ENCODE data around the gene EGLN1.

The EGLN1 gene

DNA sequence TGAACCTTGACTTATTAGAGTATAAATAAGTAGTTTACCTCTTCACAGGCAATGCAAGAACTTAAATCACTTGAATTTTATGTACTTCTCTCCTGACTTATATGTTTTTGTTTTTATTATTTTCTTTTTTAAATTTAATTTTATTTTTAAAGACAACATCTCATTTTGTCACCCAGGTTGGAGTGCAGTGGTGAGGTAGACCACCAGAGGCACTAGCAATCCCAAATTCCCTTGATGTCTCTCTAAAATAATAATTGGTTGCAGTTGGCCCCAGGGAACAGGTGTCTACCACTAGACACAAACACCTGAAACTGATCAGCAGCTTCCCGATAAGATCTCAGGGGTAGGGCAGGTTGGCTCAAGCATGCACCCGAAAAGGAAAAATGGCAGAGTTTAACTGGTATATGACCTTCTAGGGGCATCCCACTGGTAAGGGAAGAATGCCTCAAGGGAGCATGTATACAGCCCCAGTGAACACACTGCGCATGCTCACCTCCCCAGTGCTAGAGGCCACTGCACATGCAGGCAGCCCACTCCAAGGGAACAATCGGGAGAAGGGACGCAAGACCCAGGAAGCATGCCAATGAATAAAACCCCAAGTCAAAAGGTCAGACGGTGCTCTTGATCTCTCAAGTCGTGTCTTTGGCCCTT is 99.1 kb downstream of the EGLN1 start:
- no peak for DNase-seq

DNA sequence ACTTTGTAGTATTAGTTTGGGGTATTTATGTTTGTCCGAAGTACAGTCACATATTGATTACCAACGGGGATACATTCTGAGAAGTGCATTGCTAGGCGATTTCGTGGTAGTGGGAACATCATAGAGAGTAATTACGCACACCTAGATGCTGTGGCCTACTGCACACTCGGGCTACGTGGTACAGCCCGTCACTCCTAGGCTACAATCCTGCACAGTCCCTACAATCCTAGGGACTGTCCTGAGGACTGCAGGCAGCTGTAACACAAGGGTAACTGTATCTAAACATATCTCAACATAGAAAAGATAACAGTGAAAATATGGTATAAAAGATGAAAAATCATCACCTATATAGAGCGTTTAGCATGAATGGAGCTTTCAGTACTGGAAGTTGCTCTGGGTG is 103.0 kb downstream of the EGLN1 start:
- no peak for DNase-seq

DNA sequence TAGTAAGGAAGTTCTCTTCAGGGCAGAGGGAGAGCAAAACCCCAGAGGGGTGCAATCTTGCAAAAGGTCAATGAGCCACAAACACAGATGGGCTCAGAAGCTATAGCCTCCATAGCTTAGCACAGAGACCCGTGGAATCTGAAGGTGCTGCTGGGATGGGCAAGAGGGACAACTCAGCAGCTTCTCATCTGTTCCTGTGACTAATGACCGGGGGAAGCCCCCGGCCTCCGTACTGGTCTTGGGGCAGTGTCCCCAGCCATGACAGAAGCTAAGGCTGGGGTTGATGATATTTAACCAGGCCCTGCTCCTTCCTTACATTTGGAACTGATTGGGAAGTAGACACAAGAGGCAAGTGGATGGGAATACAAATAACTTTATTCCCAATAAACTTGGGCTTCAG is 103.5 kb downstream of the EGLN1 start:
- DNase-seq = no peak

DNA sequence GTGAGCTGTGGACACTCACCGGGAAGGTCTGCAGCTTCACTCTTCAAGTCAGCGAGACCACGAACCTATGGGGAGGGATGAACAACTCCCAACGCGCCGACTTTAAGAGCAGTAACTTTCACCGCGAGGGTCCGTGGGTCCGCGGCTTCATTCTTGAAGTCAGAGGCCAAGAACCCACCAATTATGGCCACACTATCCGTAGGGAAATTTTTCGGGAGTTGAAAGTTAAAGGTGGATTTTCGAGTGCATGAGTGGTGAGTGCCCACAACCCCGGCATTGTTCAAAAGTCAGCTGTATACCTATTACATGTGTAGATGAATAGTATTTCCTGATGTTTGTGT is 104.1 kb downstream of the EGLN1 start:
- DNase-seq = no peak

DNA sequence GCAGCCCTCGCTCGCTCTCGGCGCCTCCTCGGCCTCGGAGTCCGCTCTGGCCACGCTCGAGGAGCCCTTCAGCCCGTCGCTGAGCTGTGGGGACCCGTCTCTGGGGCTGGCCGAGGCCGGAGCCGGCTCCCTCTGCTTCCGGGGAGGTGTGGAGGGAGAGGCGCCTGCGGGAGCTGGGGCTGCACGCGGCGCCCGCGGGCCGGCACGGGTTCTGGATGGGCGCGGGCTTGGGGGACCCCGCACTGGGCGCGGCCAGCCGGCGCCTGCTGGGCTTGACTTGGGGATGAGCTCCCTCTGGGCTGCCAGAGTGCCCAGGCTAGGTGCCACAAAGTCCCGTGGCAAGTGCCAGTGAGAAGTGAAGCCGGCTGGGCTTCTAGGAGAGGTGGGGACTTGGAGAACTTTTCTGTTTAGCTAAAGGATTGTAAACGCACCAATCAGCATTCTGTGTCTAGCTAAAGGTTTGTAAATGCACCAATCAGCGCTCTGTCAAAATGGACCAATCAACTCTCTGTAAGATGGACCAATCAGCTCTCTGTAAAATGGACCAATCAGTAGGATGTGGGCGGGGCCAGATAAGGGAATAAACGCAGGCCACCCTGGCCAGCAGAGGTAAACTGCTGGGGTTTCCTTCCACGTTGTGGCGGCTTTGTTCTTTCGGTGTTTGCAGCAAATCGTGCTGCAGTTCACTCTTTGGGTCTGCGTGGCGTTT is 104.6 kb downstream of the EGLN1 start:
- DNase-seq = no peak

DNA sequence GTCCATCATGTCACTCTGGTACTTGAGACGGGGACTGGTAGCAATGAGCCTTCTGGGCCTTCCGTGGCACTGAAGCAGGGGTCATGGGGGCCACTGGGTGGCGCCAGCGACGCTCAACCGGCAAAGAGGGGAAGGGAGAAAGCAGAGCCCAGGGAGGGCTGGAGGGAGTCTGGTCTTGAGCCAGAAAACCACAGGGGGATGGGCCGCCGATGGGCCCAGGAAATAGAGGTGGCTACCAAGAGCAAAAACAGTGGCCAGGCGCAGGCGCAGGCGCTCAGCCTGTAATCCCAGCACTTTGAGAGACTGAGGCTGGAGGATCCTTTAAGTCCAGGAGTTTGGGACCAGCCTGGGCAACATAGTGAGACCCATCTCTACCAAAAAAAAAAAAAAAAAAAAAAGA is 106.2 kb downstream of the EGLN1 start:
- DNase-seq = peak; percentile 50
